Stimulated activated CD4-positive, alpha-beta T cell treated with anti-CD3 and anti-CD28 coated beads, Interleukin-12 subunit alpha, Interleukin-12 subunit beta, amount 100 ng/mL, for 24 hours (primary cell): ENCODE data around the gene PARP3.

Experiments
- DNase-seq, 2 experiments: peaks; one replicate each; pipeline ENCODE4 v3.0.0-alpha.2; 2020; ENCODE audit warnings: low read depth in 2 of 2

Gene PARP3

DNA sequence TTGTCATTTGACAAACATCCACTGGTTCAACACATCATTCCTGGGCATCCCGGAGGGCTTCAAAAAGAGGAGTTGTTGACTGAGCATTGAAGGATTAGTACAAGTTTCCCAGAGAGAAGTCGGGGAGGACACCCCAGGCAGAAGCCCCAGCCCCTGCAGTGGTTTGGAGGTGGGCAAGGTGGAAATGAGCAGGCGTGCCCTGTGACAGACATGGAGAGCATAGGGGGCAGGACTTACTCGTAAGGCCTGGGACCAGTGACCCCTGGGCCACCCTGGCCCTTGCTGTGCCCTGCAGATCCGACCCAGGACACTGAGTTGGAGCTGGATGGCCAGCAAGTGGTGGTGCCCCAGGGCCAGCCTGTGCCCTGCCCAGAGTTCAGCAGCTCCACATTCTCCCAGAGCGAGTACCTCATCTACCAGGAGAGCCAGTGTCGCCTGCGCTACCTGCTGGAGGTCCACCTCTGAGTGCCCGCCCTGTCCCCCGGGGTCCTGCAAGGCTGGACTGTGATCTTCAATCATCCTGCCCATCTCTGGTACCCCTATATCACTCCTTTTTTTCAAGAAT is 5.9 kb downstream of the PARP3 start:
- DNase-seq: no peak

DNA sequence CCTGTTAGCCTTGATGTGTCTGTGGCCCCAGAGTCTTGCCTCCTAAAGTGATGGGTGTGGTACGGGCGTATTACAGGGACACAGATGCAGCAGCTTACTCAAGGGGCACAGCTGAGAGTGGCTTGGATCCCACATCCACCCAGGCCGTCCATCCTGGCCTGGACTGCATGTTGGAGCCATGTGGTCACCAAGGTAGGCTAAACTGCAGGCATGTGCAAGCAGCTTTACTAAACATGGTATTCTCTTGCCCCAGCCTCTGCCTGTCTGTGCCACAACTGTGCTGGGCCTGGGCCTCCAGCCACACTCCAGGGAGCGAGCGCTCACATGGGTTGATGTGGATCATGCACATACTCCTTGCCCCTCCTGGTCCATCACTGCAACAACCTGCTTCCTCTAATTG is 7.0 kb downstream of the PARP3 start:
- DNase-seq: no peak

DNA sequence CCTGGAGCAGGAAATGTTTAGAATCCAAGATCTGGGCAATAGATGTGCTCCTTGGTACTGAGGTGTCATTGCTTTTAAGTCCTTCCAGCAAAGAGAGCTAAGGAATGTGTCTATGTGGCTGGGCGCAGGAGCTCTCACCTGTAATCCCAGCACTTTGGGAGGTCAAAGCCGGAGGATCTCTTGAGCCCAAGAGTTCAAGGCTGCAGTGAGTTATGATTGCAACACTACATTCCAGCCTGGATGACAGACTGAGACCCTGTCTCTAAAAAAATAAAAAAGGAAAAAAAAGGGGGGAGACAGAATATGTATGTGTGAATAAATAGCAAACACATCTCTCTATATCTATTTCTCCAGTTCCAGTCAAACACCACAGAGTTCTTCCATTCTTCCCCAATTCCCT is 8.7 kb downstream of the PARP3 start:
- DNase-seq: no peak

DNA sequence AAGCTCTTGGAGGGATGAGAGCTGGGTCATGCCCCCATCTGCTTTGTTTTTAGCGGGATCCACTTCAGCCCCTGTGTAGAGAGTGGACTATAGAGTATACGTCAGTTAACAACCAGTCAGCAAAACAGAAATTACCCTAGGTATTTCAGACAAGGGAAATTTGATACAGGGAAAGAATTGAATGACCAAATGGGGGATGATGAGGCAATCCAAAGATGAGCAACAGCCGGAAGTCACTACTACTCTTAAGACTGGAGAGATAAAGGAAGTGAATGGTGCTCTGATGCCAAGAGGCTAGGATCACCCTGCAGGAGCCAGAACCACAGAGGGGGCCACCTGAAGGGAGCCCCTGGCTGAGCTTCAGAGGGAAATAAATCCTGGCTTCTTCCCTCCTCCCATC is 11.3 kb downstream of the PARP3 start:
- DNase-seq: no peak

- DNase-seq: no peak
Measured at GRCh38 chr3:51954105-51954504, 11.9 kb downstream of the PARP3 start.

DNA sequence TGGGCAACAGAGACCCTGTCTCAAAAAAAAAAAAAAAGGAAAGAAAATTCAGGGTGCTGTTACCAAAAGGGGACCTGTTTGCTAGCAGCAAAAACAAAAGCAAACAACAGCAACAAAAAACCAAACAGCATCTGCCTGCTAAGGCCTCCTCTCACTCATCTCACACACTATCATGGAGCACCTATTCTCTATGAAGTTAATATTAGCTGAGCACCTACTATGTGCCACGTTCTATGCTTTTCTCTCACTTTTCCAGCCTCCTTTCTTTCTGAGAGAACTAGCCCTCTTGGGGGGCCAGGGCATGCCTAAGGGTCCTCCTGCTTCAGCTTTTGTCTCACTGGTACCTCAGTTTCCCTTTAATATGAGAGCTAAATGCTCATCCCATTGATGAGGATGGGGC is 12.6 kb downstream of the PARP3 start:
- no peak for DNase-seq

DNA sequence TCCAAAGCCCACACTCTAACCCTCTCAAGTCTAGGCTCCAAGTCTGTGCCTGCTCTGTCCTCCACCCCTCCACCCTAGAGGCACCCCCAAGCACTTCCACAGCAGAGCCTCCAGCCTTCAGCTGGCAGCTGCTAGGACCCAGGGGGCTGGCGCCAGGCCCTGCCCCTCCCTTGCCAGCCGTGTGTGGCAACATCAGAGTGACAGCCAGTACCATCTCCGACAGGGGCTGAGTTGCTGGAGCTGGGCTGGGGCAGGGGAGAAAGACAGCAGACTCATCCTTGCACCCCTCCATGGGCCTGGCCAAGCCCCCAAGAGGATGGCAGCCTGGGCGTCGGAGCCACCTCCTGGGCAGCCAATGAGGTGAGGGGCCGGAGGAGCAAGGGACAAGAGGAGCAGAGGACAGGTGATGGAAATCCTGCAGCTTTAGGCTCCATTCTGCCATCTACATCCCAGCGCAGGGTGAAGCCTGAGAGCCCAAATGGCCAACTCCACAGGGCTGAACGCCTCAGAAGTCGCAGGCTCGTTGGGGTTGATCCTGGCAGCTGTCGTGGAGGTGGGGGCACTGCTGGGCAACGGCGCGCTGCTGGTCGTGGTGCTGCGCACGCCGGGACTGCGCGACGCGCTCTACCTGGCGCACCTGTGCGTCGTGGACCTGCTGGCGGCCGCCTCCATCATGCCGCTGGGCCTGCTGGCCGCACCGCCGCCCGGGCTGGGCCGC is 13.2 kb downstream of the PARP3 start, which contains the start of gene GPR62:
Gene GPR62 (plus strand): TSS at position 207 of the 718 bp plus-strand sequence. CDS start 272 bp downstream, at position 479.
- no peak for DNase-seq

- DNase-seq: peak in 1 of 2 experiments; percentile 22
Measured at GRCh38 chr3:51955893-51956770, 14.0 kb downstream of the PARP3 start.

DNA sequence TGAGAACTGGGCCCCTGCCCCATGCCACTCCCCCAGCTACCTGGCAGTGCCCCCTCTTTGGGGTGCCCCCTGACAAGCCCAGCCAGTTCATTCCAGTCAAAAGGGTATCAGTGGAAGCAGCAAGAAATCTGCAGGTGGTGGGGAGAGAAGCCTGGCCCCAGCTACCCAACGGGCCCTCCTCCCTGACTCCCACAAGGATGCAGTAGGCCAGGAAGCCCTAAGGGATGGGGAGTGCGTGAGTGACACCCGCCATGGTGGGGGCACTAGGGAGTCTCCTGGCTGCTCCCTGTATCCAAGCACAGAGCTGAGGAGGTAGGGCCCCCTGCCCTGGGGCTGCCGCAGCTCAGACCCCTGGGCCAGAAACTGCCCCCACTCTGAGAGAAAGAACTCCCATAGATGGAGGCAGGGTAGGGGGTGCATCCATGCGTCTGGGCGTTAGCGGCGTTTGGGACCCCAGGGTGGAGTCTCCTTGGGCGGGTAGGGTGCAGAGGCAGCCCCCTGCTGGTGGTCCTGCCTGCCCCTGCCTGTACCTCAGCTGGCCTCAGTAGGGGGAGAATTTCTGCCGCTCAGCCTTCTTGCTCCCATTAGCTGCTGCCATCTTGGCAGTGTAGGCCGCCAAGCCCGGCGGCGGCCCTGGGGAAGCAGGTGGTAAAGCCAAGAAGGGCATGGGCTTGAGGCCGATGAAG is 15.5 kb downstream of the PARP3 start:
- no peak for DNase-seq

DNA sequence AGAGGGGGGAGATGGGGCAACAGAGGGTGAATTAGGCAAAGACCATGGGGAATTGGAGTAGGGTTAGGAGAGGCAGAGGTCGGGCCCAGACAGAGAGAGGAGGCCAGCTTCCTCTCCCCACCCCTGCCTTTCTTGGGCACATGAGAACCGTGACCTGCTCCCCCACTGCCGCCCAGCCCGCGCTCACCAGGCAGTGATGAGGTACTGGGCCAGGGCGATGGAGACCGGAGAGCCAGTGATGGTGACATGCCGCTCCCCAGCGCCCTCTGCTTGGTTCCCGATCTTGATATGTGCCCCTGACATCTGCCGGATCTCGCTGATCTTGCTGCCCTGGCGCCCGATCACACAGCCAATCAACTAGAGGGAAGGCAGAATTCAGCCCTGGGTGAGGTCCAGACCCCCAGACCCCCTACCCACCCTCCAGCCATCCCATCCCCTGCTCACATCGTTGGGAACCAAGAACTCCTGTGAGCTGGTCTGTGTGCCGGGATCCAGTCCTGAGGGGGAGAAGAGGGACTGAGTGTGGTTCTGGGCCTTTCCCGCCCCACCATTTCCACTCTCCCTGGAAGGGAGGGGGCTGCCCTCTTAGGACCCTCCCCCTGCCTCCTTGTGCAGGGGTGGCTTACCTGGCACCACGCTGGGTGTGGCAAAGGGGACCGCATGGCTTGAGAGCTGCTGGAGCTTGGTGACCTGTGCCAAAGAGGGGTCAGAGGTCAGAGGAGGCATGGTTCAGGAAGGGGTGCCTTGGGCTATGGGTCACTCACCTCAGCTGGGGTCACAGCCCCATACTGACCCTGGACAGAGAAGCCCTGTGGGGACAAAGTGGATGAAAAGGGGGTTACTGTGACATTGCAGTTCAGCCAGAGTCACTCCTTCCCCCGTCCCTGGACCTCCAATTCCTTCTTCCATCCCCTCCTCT is 16.7 kb downstream of the PARP3 start:
- no peak for DNase-seq

DNA sequence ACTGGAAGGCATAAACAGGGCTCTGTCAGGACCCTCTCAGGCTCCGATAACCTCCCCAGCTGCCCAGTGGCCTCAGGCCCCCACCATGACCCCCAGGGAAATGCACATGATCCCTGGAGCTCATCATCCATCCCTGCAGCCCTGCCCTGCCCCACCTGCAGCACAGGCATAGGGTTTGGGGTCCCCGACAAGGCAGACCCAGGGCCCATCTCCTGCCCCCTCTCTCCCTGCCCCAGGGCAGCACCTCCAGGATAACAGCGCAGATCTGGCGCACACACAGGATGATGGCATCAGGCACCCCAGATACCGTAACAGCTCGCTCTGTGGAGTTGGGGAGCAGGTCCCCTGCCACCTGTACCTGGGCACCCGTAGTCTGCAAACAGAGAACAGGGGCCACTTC is 17.5 kb downstream of the PARP3 start:
- no peak for DNase-seq

- DNase-seq: no peak
Measured at GRCh38 chr3:51960386-51960785, 18.2 kb downstream of the PARP3 start.

DNA sequence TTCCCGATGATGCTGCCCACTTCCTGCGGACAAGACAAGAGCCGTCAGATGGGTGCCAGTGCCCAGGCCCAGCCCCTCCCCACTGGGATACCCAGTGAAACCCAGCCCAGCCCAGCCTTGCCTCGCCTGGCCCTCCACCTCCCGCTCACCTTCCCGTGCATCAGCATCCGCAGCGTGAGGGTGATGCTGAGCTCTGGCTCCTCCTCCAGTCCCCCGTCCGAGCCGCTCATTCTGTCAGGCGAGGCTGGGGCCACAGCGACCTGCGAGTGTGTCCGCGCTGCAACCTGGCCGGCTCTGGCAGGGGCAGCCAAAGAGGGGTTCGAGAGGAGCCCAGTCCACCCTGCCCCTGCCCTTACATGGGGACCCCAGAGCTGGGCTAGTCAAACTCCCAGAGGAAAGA is 18.8 kb downstream of the PARP3 start:
- DNase-seq: no peak

DNA sequence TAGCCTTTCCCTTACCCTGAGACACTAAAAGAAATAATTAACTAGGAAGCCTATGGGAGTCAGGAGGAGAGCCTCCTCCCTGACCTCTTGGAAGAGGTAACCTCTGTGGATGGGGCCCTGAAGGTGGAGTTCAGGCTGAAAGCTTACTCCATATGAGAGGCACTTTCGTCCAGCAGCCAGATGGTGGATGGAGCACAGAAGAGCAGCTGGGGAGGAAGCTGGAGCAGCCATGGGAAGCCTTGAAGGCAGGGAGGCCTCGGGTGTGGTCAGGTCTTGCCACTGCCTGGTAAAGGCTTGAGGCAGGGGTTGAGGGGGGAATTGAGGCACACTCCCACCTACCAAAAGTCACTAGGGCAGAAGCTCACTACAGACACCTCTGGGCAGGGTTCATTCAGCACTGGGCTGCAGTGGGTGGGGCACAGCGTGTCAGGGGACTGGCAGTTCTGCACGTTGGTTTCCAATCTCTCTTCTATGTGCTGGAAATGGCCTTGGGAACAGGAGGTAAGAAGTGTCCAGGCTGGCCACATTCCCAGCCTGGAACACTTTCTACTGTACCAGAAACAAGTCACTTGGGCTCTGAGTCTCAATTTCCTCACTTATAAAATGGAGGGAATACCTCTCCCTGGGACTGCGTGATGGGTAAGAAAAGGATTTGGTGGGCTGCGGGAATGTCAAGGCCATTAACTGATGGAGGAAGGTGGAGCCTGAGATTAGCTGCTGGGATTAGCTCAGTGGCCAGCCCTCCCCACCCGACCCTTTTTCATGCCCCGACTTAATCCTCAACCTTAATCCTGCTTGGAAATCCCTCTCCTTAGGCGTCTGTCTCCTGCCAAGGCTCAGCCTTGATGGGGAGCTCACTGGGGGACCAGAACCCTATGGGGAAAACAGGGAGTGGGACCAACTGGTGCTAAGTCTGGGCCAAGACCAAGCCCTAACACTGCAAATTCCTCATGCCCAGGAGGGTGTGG is 19.7 kb downstream of the PARP3 start:
- no peak for DNase-seq

- no peak for DNase-seq
Measured at GRCh38 chr3:51962854-51963530, 20.8 kb downstream of the PARP3 start.

GRCh38 chr3:51963951-51964451 is 21.8 kb downstream of the PARP3 start:
- DNase-seq: no peak

DNA sequence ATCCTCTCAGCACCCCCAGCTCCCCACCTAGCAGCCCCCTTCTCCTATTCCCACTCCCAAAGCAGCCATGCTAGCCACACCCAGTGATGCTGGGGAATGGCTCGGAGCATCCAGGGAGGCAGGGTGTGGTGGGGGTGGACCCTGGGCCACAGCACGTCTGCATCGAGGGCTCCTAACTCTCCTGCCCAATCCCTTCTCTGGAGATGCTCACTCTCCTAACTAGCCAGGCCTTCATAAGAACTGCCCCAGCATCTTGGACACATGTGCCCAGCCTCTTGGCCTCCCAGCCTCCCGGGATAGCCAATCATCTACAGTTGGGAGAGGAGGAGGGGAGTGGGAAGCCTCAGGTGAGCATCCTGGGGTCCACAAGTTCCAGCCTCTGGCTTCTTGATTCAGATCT is 22.4 kb downstream of the PARP3 start:
- no peak for DNase-seq

GRCh38 chr3:51966016-51966415 is 23.9 kb downstream of the PARP3 start:
- DNase-seq: no peak

- no peak for DNase-seq
Measured at GRCh38 chr3:51966486-51966885, 24.3 kb downstream of the PARP3 start.
